HG03196 (cell line): ENCODE measurements around the gene FSHB.
A peak's percentile ranks its signal among the peaks of the same experiment; 100 is the strongest.
"Not testable (repeated sequence)": the region's sequence is repeated elsewhere in the genome, so short reads cannot be mapped to it uniquely, and the experiment has no call there.

Experiments used
- ATAC-seq: cut with Tn5 transposase; IDR thresholded peaks from one replicate; pipeline ENCODE4 v1.9.1; 2021; ENCODE audit not compliant: unreplicated experiment

The FSHB gene

GRCh38 chr11:30261821-30262220 is 31.0 kb downstream of the FSHB start:
- ATAC-seq: no peak

GRCh38 chr11:30268638-30269037 is 37.8 kb downstream of the FSHB start:
- not testable (repeated sequence) for ATAC-seq

- no peak for ATAC-seq
Observed at GRCh38 chr11:30270671-30271070, 39.9 kb downstream of the FSHB start.

- no peak for ATAC-seq
Observed at GRCh38 chr11:30277176-30277575, 46.4 kb downstream of the FSHB start.

- no peak for ATAC-seq
Observed at GRCh38 chr11:30279796-30280195, 49.0 kb downstream of the FSHB start.

GRCh38 chr11:30281476-30282288 is 50.9 kb downstream of the FSHB start:
- ATAC-seq: no peak

GRCh38 chr11:30282289-30282631 is 51.4 kb downstream of the FSHB start:
- ATAC-seq: peak; percentile 97
